Measurements from ENCODE around the gene MAML3. TPM values are rescaled to one million over a fixed set of nuclear protein-coding genes. Genes with fewer than 3 reads are reported as not detected.

MAML3 gene
- total RNA-seq, 4 donors from 2014 or later: 16.1 to 40.0 (median 18.1) TPM

GRCh38 chr4:139901531-139902320, 252.3 kb downstream of the MAML3 start:
- Histone ChIP-seq H3K36me3 (no peaks in the 10 kb centered on the region), H3K27ac (peak overlapping the region in 3 of 4 donors; percentile 0 to 62 (median 43)), H3K9me3 (no peaks in the 10 kb centered on the region), H3K4me1 (peaks cover 0 to 10% (median 4%) of the 10 kb centered on the region in 4 donors), H3K27me3 (no peaks in the 10 kb centered on the region), H3K4me3 (peak overlapping the region in 2 of 4 donors; percentile 10 to 27)
- in situ Hi-C loops (cut with MboI; ENCODE audit: low pct_ligation_motif_present in 1 of 4, low pct_unique_long_range_greater_than_20kb in 1 of 4, low sequenced_read_pairs in 3 of 4): no loop called here
- intact Hi-C loops (cut with DNase I; ENCODE audit: low total_unique reads): no loop called here
- WGBS, 2 donors (ENCODE audit: low coverage in 1 of 2): 51 to 53% methylated on average over 16 to 17 of the region's 17 CpGs
- TF ChIP-seq EP300 (IDR thresholded peaks at IDR 0.05; ENCODE audit: low read depth) (no peak), POLR2AphosphoS5 (IDR thresholded peaks at IDR 0.05) (no peak), POLR2A (IDR thresholded peaks at IDR 0.05) (no peak)
- TF ChIP-seq, protein P1, sequence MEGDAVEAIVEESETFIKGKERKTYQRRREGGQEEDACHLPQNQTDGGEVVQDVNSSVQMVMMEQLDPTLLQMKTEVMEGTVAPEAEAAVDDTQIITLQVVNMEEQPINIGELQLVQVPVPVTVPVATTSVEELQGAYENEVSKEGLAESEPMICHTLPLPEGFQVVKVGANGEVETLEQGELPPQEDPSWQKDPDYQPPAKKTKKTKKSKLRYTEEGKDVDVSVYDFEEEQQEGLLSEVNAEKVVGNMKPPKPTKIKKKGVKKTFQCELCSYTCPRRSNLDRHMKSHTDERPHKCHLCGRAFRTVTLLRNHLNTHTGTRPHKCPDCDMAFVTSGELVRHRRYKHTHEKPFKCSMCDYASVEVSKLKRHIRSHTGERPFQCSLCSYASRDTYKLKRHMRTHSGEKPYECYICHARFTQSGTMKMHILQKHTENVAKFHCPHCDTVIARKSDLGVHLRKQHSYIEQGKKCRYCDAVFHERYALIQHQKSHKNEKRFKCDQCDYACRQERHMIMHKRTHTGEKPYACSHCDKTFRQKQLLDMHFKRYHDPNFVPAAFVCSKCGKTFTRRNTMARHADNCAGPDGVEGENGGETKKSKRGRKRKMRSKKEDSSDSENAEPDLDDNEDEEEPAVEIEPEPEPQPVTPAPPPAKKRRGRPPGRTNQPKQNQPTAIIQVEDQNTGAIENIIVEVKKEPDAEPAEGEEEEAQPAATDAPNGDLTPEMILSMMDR (IDR thresholded peaks at IDR 0.05): no peak
- no peak for DNase-seq

DNA sequence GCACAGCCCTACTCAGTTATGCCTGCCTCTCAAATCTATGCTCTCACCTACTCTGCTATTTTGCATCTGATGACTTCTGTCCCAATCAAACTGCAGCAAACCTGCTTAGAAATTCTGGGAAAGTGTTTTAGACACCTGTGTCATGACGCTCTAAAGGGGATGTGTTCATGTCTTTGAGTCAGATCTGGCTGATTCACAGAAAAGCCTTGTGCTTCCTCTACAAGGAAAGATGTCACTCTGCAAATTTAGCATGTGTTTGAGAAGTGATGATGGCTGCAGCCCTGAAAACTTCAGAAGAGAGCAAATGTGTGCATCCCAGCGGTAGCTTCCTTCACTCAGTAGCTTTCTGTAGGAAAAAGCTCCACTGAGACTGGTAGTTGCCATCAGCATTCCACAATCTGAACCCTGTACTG, 253.0 kb downstream of the MAML3 start:
- peak overlapping the region in 2 of 4 donors; percentile 43 to 62 for H3K27ac ChIP-seq
- H3K4me1 ChIP-seq: peaks cover 0 to 10% (median 4%) of the 10 kb centered on the region in 4 donors
- H3K4me3 ChIP-seq: no peak overlapping the region
- intact Hi-C loops (cut with DNase I; ENCODE audit: low total_unique reads): no loop called here
- DNase-seq: no peak
- no peaks in the 10 kb centered on the region for H3K27me3 ChIP-seq
- 83% methylated on average over 2 of the region's 2 CpGs; no CpG with 5 or more reads in 1 of the 2 donors for WGBS, 2 donors (ENCODE audit: low coverage in 1 of 2)
- in situ Hi-C loops (cut with MboI; ENCODE audit: low pct_ligation_motif_present in 1 of 4, low pct_unique_long_range_greater_than_20kb in 1 of 4, low sequenced_read_pairs in 3 of 4): no loop called here
- TF ChIP-seq EP300 (IDR thresholded peaks at IDR 0.05; ENCODE audit: low read depth): no peak
- TF ChIP-seq, protein P1 (IDR thresholded peaks at IDR 0.05): no peak
- no peak for TF ChIP-seq POLR2A (IDR thresholded peaks at IDR 0.05)
- no peak for TF ChIP-seq POLR2AphosphoS5 (IDR thresholded peaks at IDR 0.05)
- no peaks in the 10 kb centered on the region for H3K36me3 ChIP-seq
- H3K9me3 ChIP-seq: no peaks in the 10 kb centered on the region

GRCh38 chr4:139899346-139899745, 254.6 kb downstream of the MAML3 start:
- Histone ChIP-seq H3K4me3 (no peak overlapping the region), H3K27ac (no peak overlapping the region), H3K9me3 (no peaks in the 10 kb centered on the region), H3K36me3 (no peaks in the 10 kb centered on the region), H3K27me3 (no peaks in the 10 kb centered on the region), H3K4me1 (peaks cover 0 to 10% (median 4%) of the 10 kb centered on the region in 4 donors)
- DNase-seq: no peak
- intact Hi-C loops (cut with DNase I; ENCODE audit: low total_unique reads) (no loop called here), in situ Hi-C loops (cut with MboI; ENCODE audit: low pct_ligation_motif_present in 1 of 4, low pct_unique_long_range_greater_than_20kb in 1 of 4, low sequenced_read_pairs in 3 of 4) (no loop called here)
- TF ChIP-seq POLR2AphosphoS5 (IDR thresholded peaks at IDR 0.05) (no peak), EP300 (IDR thresholded peaks at IDR 0.05; ENCODE audit: low read depth) (no peak), POLR2A (IDR thresholded peaks at IDR 0.05) (no peak)
- TF ChIP-seq, protein P1 (IDR thresholded peaks at IDR 0.05): no peak
- WGBS, 2 donors (ENCODE audit: low coverage in 1 of 2): 79 to 100% methylated on average over 4 of the region's 4 CpGs

DNA sequence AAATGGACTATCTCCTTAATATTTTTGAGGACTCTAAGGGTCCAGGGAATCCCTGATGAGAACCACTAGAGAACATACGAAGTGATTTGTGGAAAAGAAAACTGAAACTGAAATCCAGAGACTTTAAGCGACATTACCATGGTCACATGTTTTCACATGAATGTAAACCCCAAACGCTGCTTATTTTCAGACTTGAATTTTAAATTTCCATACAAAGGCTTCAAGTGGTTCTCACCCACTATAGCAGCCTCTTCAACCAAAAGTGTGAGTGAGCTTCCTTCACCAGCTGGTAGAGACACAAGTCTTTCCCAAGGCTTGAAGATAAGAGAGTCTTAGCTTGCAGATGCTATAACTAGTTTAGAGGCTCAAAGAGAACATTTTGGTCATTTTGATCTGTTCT, 255.7 kb downstream of the MAML3 start:
- no peak for TF ChIP-seq POLR2AphosphoS5 (IDR thresholded peaks at IDR 0.05)
- TF ChIP-seq EP300 (IDR thresholded peaks at IDR 0.05; ENCODE audit: low read depth): no peak
- TF ChIP-seq, protein P1 (IDR thresholded peaks at IDR 0.05): no peak
- no peak for TF ChIP-seq POLR2A (IDR thresholded peaks at IDR 0.05)
- Histone ChIP-seq H3K36me3 (no peaks in the 10 kb centered on the region), H3K27ac (no peak overlapping the region), H3K27me3 (no peaks in the 10 kb centered on the region), H3K4me1 (peaks cover 0 to 10% (median 3%) of the 10 kb centered on the region in 4 donors), H3K4me3 (no peak overlapping the region), H3K9me3 (no peaks in the 10 kb centered on the region)
- WGBS, 2 donors (ENCODE audit: low coverage in 1 of 2): 39 to 67% methylated on average over 3 of the region's 3 CpGs
- in situ Hi-C loops (cut with MboI; ENCODE audit: low pct_ligation_motif_present in 1 of 4, low pct_unique_long_range_greater_than_20kb in 1 of 4, low sequenced_read_pairs in 3 of 4): no loop called here
- no peak for DNase-seq
- intact Hi-C loops (cut with DNase I; ENCODE audit: low total_unique reads): no loop called here

All from transverse colon (tissue), 4 donors.